Measurements from ENCODE around the gene METTL16. TPM values are rescaled to one million over a fixed set of nuclear protein-coding genes. Genes with fewer than 3 reads are reported as not detected.
"Not testable (repeated sequence)": the region's sequence is repeated elsewhere in the genome, so short reads cannot be mapped to it uniquely, and the experiment has no call there.

Gene METTL16
- total and polyA plus RNA-seq, 12 donors = 9.9 to 31.9 (median 26.5) TPM

DNA sequence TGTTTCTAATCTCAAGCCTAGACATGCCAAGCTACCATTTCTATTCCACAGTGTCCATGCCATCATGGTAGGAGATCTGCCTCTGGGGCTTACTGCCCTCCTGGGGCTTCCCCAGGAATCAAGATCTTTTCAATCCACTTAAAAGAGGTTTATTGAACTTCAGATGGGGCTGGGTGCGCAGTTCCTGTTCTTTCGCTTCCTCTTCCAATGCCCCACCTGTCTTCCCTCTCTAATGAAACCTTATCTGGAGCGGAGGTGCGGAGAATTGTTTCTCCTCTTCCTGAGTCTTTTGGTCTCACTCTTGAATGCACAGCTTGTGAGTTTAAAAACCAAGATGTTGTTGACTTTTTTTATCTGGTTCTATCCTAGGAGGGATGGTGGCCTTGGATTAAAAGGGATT, 30.4 kb upstream of the METTL16 start:
- peaks cover 0 to 7% (median 0%) of the 10 kb centered on the region in 9 donors for H3K4me1 ChIP-seq
- DNase-seq (no peak), ATAC-seq (no peak)
- H3K27ac ChIP-seq = no peak overlapping the region
- no peak overlapping the region for H3K4me3 ChIP-seq
- intact Hi-C loops (cut with DNase I) = no loop called here
- H3K36me3 ChIP-seq = no peaks in the 10 kb centered on the region
- WGBS, 2 donors = 81 to 85% methylated on average over 4 of the region's 4 CpGs
- no peaks in the 10 kb centered on the region for H3K9me3 ChIP-seq
- TF ChIP-seq CTCF (IDR thresholded peaks at IDR 0.05) = no peak
- H3K27me3 ChIP-seq = peaks cover 0 to 4% (median 0%) of the 10 kb centered on the region in 7 donors

DNA sequence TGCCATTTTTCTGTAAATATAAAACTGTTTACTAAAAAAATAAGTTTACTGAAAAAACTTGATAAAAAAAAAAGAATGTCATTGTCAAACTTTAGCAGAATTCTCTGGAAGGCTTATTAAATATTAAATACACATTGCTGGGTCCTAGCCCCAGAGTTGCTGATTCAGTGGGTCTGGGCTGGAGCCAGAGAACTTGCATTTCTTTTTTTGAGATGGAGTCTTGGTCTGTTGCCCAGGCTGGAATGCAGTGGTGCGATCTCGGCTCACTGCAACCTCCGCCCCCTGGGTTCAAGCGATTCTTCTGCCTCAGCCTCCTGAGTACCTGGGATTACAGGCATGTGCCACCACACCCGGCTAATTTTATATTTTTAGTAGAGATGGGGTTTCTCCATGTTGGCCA, 25.9 kb upstream of the METTL16 start:
- ATAC-seq; intact Hi-C loops (cut with DNase I); H3K36me3 ChIP-seq; H3K27ac ChIP-seq; DNase-seq; H3K4me1 ChIP-seq; H3K9me3 ChIP-seq; H3K4me3 ChIP-seq; H3K27me3 ChIP-seq: not testable (repeated sequence)
- WGBS, 2 donors = 51 to 55% methylated on average over 5 of the region's 5 CpGs

DNA sequence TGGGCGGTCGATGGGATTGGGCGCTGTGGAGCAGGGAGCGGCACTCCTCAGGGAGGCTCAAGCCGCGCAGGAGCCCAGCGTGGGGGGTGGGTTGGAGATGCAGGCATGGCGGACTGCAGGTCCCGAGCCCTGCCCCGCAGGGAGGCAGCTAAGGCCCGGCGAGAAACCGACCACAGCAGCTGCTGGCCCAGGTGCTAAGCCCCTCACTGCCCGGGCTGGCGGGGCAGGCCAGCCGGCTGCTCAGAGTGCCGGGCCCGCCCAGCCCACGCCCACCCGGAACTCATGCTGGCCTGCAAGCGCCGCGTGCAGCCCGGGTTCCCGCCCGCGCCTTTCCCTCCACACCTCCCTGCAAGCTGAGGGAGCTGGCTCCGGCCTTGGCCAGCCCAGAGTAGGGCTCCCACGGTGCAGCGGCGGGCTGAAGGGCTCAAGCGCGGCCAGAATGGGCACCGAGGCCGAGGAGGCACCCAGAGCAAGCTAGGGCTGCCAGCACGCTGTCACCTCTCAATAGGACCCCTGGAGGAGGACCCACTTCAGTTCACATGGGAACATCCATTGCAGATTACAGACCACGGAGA, 20.5 kb upstream of the METTL16 start:
- Histone ChIP-seq H3K27me3 (no peaks in the 10 kb centered on the region), H3K4me1 (no peaks in the 10 kb centered on the region), H3K4me3 (no peak overlapping the region), H3K9me3 (no peaks in the 10 kb centered on the region), H3K27ac (no peak overlapping the region), H3K36me3 (no peaks in the 10 kb centered on the region)
- no peak for TF ChIP-seq CTCF (IDR thresholded peaks at IDR 0.05)
- intact Hi-C loops (cut with DNase I) = no loop called here
- ATAC-seq (peak in 1 of 8 donors; percentile 13), DNase-seq (no peak)
- WGBS, 2 donors = 96 to 97% methylated on average over 24 to 37 of the region's 37 CpGs

GRCh38 chr17:2531243-2531954, 19.7 kb upstream of the METTL16 start:
- H3K27ac ChIP-seq; H3K9me3 ChIP-seq; intact Hi-C loops (cut with DNase I); DNase-seq; H3K36me3 ChIP-seq; H3K27me3 ChIP-seq; ATAC-seq; H3K4me3 ChIP-seq; H3K4me1 ChIP-seq: not testable (repeated sequence)
- WGBS, 2 donors = 76 to 84% methylated on average over 9 of the region's 9 CpGs

DNA sequence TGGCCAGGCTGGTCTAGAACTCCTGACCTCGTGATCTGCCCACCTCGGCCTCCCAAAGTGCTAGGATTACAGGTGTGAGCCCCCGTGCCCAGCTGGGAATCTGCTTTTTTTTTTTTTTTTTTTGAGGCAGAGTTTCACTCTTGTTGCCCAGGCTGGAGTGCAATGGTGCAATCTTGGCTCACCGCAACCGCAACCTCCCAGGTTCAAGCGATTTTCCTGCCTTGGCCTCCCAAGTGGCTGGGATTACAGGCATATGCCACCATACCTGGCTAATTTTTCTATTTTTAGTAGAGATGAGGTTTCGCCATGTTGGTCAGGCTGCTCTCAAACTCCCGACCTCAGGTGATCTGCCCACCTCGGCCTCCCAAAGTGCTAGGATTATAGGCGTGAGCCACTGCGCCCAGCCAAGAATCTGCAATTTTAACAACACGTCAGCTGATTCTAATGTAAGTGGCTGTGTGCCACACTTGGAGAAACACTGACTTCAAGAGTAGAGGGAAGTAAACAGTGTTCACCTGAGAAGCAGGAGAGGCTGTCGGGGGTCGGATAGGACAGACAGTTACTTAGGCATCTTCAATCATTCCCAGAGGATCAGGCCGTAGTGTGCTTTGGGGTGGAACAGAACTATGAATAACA, 10.2 kb upstream of the METTL16 start:
- ATAC-seq = not testable (repeated sequence)
- 93% methylated on average over 15 of the region's 15 CpGs for WGBS, 2 donors
- intact Hi-C loops (cut with DNase I) = loop anchor here in 1 of 10 donors (10.0 kb wide), 1 partner anchor 53 kb away; no protein-coding TSS in a partner anchor

More for the DNA sequence above, 10.2 kb upstream of the METTL16 start:
- H3K4me1 ChIP-seq, H3K36me3 ChIP-seq, H3K27me3 ChIP-seq, DNase-seq, H3K9me3 ChIP-seq, H3K27ac ChIP-seq, H3K4me3 ChIP-seq: not testable (repeated sequence)

Measured in heart right ventricle (tissue), 16 donors.